ENCODE data around the gene CACNA2D1.

DNA sequence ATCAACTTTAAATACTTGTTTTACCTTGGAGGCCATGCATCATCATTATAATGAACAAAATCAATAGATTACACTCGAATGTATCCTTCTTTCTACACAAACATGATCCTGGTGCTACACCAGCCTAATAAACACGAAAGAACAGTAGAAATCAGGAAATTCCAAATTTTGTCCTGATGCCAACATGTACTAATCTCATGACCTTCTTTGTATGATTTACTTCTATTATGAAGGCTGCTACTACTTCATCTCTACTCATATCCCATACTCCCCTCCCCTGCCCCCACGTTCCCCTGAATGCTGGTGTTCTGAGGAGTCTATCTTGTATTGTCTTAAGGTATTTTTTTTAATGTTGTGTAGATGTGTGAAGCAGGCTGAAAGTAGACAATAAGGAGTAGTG, 315.0 kb downstream of the CACNA2D1 start:
- TF ChIP-seq, protein P1, sequence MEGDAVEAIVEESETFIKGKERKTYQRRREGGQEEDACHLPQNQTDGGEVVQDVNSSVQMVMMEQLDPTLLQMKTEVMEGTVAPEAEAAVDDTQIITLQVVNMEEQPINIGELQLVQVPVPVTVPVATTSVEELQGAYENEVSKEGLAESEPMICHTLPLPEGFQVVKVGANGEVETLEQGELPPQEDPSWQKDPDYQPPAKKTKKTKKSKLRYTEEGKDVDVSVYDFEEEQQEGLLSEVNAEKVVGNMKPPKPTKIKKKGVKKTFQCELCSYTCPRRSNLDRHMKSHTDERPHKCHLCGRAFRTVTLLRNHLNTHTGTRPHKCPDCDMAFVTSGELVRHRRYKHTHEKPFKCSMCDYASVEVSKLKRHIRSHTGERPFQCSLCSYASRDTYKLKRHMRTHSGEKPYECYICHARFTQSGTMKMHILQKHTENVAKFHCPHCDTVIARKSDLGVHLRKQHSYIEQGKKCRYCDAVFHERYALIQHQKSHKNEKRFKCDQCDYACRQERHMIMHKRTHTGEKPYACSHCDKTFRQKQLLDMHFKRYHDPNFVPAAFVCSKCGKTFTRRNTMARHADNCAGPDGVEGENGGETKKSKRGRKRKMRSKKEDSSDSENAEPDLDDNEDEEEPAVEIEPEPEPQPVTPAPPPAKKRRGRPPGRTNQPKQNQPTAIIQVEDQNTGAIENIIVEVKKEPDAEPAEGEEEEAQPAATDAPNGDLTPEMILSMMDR (conservative IDR thresholded peaks at IDR 0.05 in 1 of 2, IDR thresholded peaks at IDR 0.05 in 1 of 2; ENCODE audit: low read depth in 1 of 2, low read length in 2 of 2), result no peak
- TF ChIP-seq EZH2 (IDR thresholded peaks at IDR 0.05; ENCODE audit: low read length, missing control alignments), result no peak

Measured in fibroblast of lung (primary cell).